Measurements from ENCODE around the gene PRKAR1B.

DNA sequence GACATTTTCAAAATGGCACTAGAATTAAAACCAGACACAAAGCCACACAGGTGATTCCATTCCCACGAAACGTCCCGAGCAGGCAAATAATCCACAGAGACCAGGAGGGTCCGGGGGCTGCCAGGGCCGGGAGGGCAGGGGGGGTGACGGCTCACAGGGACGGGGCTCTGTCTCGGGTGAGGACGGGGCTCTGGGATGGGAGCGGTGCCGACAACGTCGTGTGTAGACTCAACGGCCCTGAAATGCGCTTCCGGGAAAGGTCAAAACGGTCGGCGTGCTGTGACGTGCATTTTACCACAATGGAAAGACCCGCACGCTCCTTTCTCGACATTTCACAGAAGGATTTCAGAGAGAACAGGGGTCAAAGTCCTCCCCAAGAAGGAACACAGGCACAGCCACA, 144.2 kb downstream of the PRKAR1B start:
- TF ChIP-seq, protein P1, sequence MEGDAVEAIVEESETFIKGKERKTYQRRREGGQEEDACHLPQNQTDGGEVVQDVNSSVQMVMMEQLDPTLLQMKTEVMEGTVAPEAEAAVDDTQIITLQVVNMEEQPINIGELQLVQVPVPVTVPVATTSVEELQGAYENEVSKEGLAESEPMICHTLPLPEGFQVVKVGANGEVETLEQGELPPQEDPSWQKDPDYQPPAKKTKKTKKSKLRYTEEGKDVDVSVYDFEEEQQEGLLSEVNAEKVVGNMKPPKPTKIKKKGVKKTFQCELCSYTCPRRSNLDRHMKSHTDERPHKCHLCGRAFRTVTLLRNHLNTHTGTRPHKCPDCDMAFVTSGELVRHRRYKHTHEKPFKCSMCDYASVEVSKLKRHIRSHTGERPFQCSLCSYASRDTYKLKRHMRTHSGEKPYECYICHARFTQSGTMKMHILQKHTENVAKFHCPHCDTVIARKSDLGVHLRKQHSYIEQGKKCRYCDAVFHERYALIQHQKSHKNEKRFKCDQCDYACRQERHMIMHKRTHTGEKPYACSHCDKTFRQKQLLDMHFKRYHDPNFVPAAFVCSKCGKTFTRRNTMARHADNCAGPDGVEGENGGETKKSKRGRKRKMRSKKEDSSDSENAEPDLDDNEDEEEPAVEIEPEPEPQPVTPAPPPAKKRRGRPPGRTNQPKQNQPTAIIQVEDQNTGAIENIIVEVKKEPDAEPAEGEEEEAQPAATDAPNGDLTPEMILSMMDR (IDR thresholded peaks at IDR 0.05) = no peak
- no peak for TF ChIP-seq POLR2A (IDR thresholded peaks at IDR 0.05)
